ENCODE results near the gene MSANTD1. TPM values are rescaled to one million over a fixed set of nuclear protein-coding genes. Genes with fewer than 3 reads are reported as not detected.

The MSANTD1 gene
- total RNA-seq, 1 donor from 2014 or later: 1.9 TPM

- no peak for TF ChIP-seq CTCF (IDR thresholded peaks at IDR 0.05)
These were observed 1.4 kb upstream of the MSANTD1 start for GRCh38 chr4:3247399-3248177.

GRCh38 chr4:3248178-3248480 is 830 bp upstream of the MSANTD1 start:
- ATAC-seq (no peak), DNase-seq (no peak)
- Histone ChIP-seq H3K4me3 (no peak overlapping the region), H3K27ac (no peak overlapping the region), H3K27me3 (ENCODE audit: low read depth) (no peaks in the 10 kb centered on the region), H3K9me3 (no peaks in the 10 kb centered on the region), H3K4me1 (no peaks in the 10 kb centered on the region), H3K36me3 (peaks cover 5% of the 10 kb centered on the region)
- no peak for TF ChIP-seq CTCF (IDR thresholded peaks at IDR 0.05)
- intact Hi-C loops (cut with DNase I): no loop called here

More at GRCh38 chr4:3247399-3248177, 1.4 kb upstream of the MSANTD1 start:
- no peak overlapping the region for H3K27ac ChIP-seq
- no peaks in the 10 kb centered on the region for H3K4me1 ChIP-seq
- DNase-seq (no peak), ATAC-seq (no peak)
- no peaks in the 10 kb centered on the region for H3K9me3 ChIP-seq
- H3K27me3 ChIP-seq (ENCODE audit: low read depth): no peaks in the 10 kb centered on the region
- H3K4me3 ChIP-seq: no peak overlapping the region
- H3K36me3 ChIP-seq: peaks cover 9% of the 10 kb centered on the region
- intact Hi-C loops (cut with DNase I): no loop called here

- Histone ChIP-seq H3K4me1 (no peaks in the 10 kb centered on the region), H3K4me3 (no peak overlapping the region), H3K9me3 (no peaks in the 10 kb centered on the region), H3K27me3 (ENCODE audit: low read depth) (no peaks in the 10 kb centered on the region), H3K27ac (no peak overlapping the region), H3K36me3 (no peaks in the 10 kb centered on the region)
- TF ChIP-seq CTCF (IDR thresholded peaks at IDR 0.05): no peak
- intact Hi-C loops (cut with DNase I): no loop called here
- peak; percentile 42 for DNase-seq
- ATAC-seq: no peak
These were observed 915 bp downstream of the MSANTD1 start for GRCh38 chr4:3249711-3250437.

GRCh38 chr4:3250438-3250955 is 1.5 kb downstream of the MSANTD1 start:
- Histone ChIP-seq H3K27me3 (ENCODE audit: low read depth) (no peaks in the 10 kb centered on the region), H3K9me3 (no peaks in the 10 kb centered on the region), H3K36me3 (peaks cover under 1% of the 10 kb centered on the region), H3K4me3 (peak overlapping the region; percentile 39), H3K27ac (peak overlapping the region; percentile 74), H3K4me1 (no peaks in the 10 kb centered on the region)
- no peak for TF ChIP-seq CTCF (IDR thresholded peaks at IDR 0.05)
- intact Hi-C loops (cut with DNase I): no loop called here
- DNase-seq (peak; percentile 79), ATAC-seq (peak; percentile 88 to 91)

- Histone ChIP-seq H3K27me3 (ENCODE audit: low read depth) (no peaks in the 10 kb centered on the region), H3K9me3 (no peaks in the 10 kb centered on the region), H3K27ac (peak overlapping the region; percentile 74), H3K4me1 (no peaks in the 10 kb centered on the region), H3K36me3 (peaks cover 6% of the 10 kb centered on the region), H3K4me3 (peak overlapping the region; percentile 39)
- peak; percentile 84 to 88 for ATAC-seq
- peak; percentile 69 for DNase-seq
- no peak for TF ChIP-seq CTCF (IDR thresholded peaks at IDR 0.05)
- intact Hi-C loops (cut with DNase I): no loop called here
These were observed 2.2 kb downstream of the MSANTD1 start for GRCh38 chr4:3250956-3251690.
